IMR-90 (cell line): ENCODE measurements around the gene ZNF526. TPM values are rescaled to one million over a fixed set of nuclear protein-coding genes. Genes with fewer than 3 reads are reported as not detected.

Experiments used
- ATAC-seq: fragments of 200-7000 bp; cut with Tn5 transposase; 2 replicates; pipeline ENCODE4 v1.9.1; 2020; ENCODE audit warnings: low read depth, mild to moderate bottlenecking, moderate library complexity
- BruUV-seq: library from RNA; stranded (reverse); fragments of 400-500 nt; replicated peaks from 2 replicates; lab custom pipeline; 2021; lab: Mats Ljungman, UMichigan
- CTCF ChIA-PET: fragments of 300-600 bp; formaldehyde crosslinking; extraction: SDS; loops from one replicate; lab custom pipeline; 2021; ENCODE audit warnings: antibody characterized with exemption; lab: Yijun Ruan, JAX
- POLR2A ChIA-PET: fragments of 300-600 bp; sonication (Branson Sonifier 250); formaldehyde crosslinking; loops from one replicate; lab custom pipeline; 2022; ENCODE audit warnings: antibody characterized with exemption; ENCODE audit not compliant: unreplicated experiment; lab: Charles Lee
- DNase-seq: peaks from one replicate; pipeline ENCODE4 v3.0.0; 2013
- H2AFZ ChIP-seq: replicated peaks from 2 replicates; pipeline ENCODE3; 2013; ENCODE audit warnings: low read length, mild to moderate bottlenecking; ENCODE audit not compliant: poor library complexity
- H2AK5ac ChIP-seq: 2 replicates; pipeline ENCODE4 v1.6.1; 2013; ENCODE audit warnings: low read depth, low read length, inconsistent platforms
- H2AK9ac ChIP-seq: replicated peaks from 2 replicates; pipeline ENCODE3; 2013; ENCODE audit warnings: mild to moderate bottlenecking, low read depth, low read length, moderate library complexity; ENCODE audit not compliant: poor library complexity
- H2BK120ac ChIP-seq: 2 replicates; pipeline ENCODE4 v1.6.1; 2013; ENCODE audit warnings: low read depth, low read length, inconsistent platforms
- H2BK15ac ChIP-seq: 3 replicates; pipeline ENCODE4 v1.6.1; 2013; ENCODE audit warnings: low read depth, low read length, inconsistent platforms
- H2BK20ac ChIP-seq: 2 replicates; pipeline ENCODE4 v1.6.1; 2013; ENCODE audit warnings: low read depth, mild to moderate bottlenecking, inconsistent platforms, low read length, moderate library complexity
- H2BK5ac ChIP-seq: 2 replicates; pipeline ENCODE4 v1.6.1; 2013; ENCODE audit warnings: mild to moderate bottlenecking, low read depth, low read length, inconsistent platforms; ENCODE audit not compliant: poor library complexity, severe bottlenecking
- H3K14ac ChIP-seq: replicated peaks from 2 replicates; pipeline ENCODE4 v1.6.1; 2013; ENCODE audit warnings: low read depth, low read length, inconsistent platforms
- H3K18ac ChIP-seq: 2 replicates; pipeline ENCODE4 v1.6.1; 2013; ENCODE audit warnings: low read depth, low read length, control low read depth
- H3K23ac ChIP-seq: 2 replicates; pipeline ENCODE4 v1.6.1; 2013; ENCODE audit warnings: low read depth, low read length, inconsistent platforms
- H3K27ac ChIP-seq: 2 replicates; pipeline ENCODE4 v1.5.1; 2013; ENCODE audit warnings: mild to moderate bottlenecking, control low read depth, low read length; ENCODE audit not compliant: insufficient read depth
- H3K27me3 ChIP-seq: 2 replicates; pipeline ENCODE4 v1.6.1; 2013; ENCODE audit warnings: low read length; ENCODE audit not compliant: control insufficient read depth, insufficient read depth
- H3K36me3 ChIP-seq: 2 replicates; pipeline ENCODE4 v1.6.1; 2013; ENCODE audit warnings: low read length, mixed read lengths; ENCODE audit not compliant: control insufficient read depth, insufficient read depth
- H3K4ac ChIP-seq: 2 replicates; pipeline ENCODE4 v1.6.1; 2013; ENCODE audit warnings: low read depth, low read length, inconsistent platforms
- H3K4me1 ChIP-seq: 2 replicates; pipeline ENCODE4 v1.6.1; 2013; ENCODE audit warnings: low read length, mixed read lengths; ENCODE audit not compliant: control insufficient read depth, insufficient read depth
- H3K4me2 ChIP-seq: 2 replicates; pipeline ENCODE4 v1.6.1; 2013; ENCODE audit warnings: low read depth, mild to moderate bottlenecking, control low read depth, low read length, moderate library complexity
- H3K4me3 ChIP-seq: 2 replicates; pipeline ENCODE4 v1.5.1; 2013; ENCODE audit warnings: low read depth, mild to moderate bottlenecking, control low read depth, low read length, moderate library complexity; ENCODE audit not compliant: insufficient read depth
- H3K56ac ChIP-seq: 2 replicates; pipeline ENCODE4 v1.6.1; 2013; ENCODE audit warnings: low read length, inconsistent platforms; ENCODE audit not compliant: insufficient read depth; ENCODE audit errors: extremely low read depth
- H3K79me1 ChIP-seq, 2 experiments: 2 replicates each; pipeline ENCODE4 v1.6.1; 2013; ENCODE audit warnings: low read length in 2 of 2, inconsistent platforms in 1 of 2, low read depth in 1 of 2
- H3K9ac ChIP-seq: 2 replicates; pipeline ENCODE4 v1.6.1; 2013; ENCODE audit warnings: low read depth, low read length, control low read depth
- H3K9me1 ChIP-seq: 2 replicates; pipeline ENCODE4 v1.6.1; 2013; ENCODE audit warnings: low read length, inconsistent platforms; ENCODE audit not compliant: insufficient read depth
- H3K9me3 ChIP-seq: 2 replicates; pipeline ENCODE4 v1.6.1; 2013; ENCODE audit warnings: low read length; ENCODE audit not compliant: control insufficient read depth, insufficient read depth
- H4K20me1 ChIP-seq: 2 replicates; pipeline ENCODE4 v1.6.1; 2013; ENCODE audit warnings: low read length, inconsistent platforms; ENCODE audit not compliant: insufficient read depth
- H4K5ac ChIP-seq: 2 replicates; pipeline ENCODE4 v1.6.1; 2013; ENCODE audit warnings: mild to moderate bottlenecking, low read depth, low read length, control low read depth
- H4K8ac ChIP-seq, 2 experiments: 2 replicates each; pipeline ENCODE4 v1.6.1; 2013; ENCODE audit warnings: low read depth in 2 of 2, low read length in 2 of 2, control low read depth in 1 of 2, inconsistent platforms in 1 of 2
- H4K91ac ChIP-seq: 2 replicates; pipeline ENCODE4 v1.6.1; 2013; ENCODE audit warnings: low read depth, low read length, inconsistent platforms; ENCODE audit not compliant: insufficient read depth
- MAFK ChIP-seq: IDR thresholded peaks from 2 replicates; pipeline ENCODE4 v1.6.1; 2012; ENCODE audit warnings: low read depth, low read length, improper control_type of control experiment
- NFE2L2 ChIP-seq: fragments of 150-350 bp; IDR thresholded peaks from 2 replicates; pipeline ENCODE4 v1.6.1; 2016; ENCODE audit warnings: low read depth, mild to moderate bottlenecking, low read length
- WGBS, 2 experiments: methylation state at CpG; one replicate each; pipeline versions ENCODE4 v1.1.5 to v1.1.7; 2013; ENCODE audit warnings: missing lambda C conversion rate in 2 of 2; ENCODE audit not compliant: insufficient read length in 1 of 2; ENCODE audit errors: extremely low coverage in 2 of 2; 5-methylcytosine and 5-hydroxymethylcytosine counted together
- dilution Hi-C: fragments of 300-500 bp; cut with HindIII; formaldehyde crosslinking; loops from one replicate; pipeline ENCODE4 v1.14.3; 2018; ENCODE audit warnings: low sequenced_read_pairs; ENCODE audit not compliant: unreplicated experiment
- in situ Hi-C: fragments of 300-500 bp; cut with MboI; formaldehyde crosslinking; loops from 3 replicates; pipeline ENCODE4 v1.14.3; 2019; ENCODE audit warnings: low sequenced_read_pairs, inconsistent platforms, mixed read lengths
- intact Hi-C: fragments of 100-400 bp; cut with micrococcal nuclease; formaldehyde crosslinking; loops from 2 replicates; pipeline ENCODE4 v1.10.0; 2022
- polyA plus RNA-seq, 3 experiments: library from polyadenylated mRNA; depleted of rRNA; stranded (reverse); fragments of >200 nt; gene quantifications; 2 replicates each; pipeline ENCODE4 v1.2.3, GENCODE V29; 2012; ENCODE audit warnings: low replicate concordance in 1 of 3
- total RNA-seq: library from RNA; depleted of rRNA; stranded (reverse); fragments of >200 nt; gene quantifications from 2 replicates; pipeline ENCODE4 v1.2.3, GENCODE V29; 2012
- TF ChIP-seq, protein P1 (sequence below): conservative IDR thresholded peaks from 2 replicates; pipeline ENCODE4 v1.5.1; 2012; ENCODE audit warnings: mild to moderate bottlenecking, low read depth, low read length, improper control_type of control experiment

ZNF526 gene
- total and polyA plus RNA-seq, 2 of the 4 experiments (the other 2 are of a cell fraction): 7.3 to 13.6 TPM

GRCh38 chr19:42251572-42252358, 31.7 kb downstream of the ZNF526 start:
- intact Hi-C loops: no loop called here
- CTCF ChIA-PET: no interaction called here
- peak overlapping the region; percentile 93 for H2AK9ac ChIP-seq
- in situ Hi-C loops: no loop called here
- H4K20me1 ChIP-seq: peaks cover 45% of the 10 kb centered on the region
- peak overlapping the region in 1 of 2 experiments; percentile 38; a peak in 2 of 4 replicates for H4K8ac ChIP-seq
- H2BK20ac ChIP-seq: no peak overlapping the region; the same call in 1 of the 2 replicates
- peak overlapping the region; percentile 90; the same call in 1 of the 2 replicates for H2AK5ac ChIP-seq
- H3K4me1 ChIP-seq: peaks cover 19% of the 10 kb centered on the region
- peak overlapping the region; percentile 87; the same call in 1 of the 2 replicates for H3K23ac ChIP-seq
- no peak overlapping the region; the same call in 1 of the 2 replicates for H3K4me3 ChIP-seq
- peaks cover 13% of the 10 kb centered on the region for H3K36me3 ChIP-seq
- no peak overlapping the region for H2AFZ ChIP-seq
- H2BK120ac ChIP-seq: peak overlapping the region; percentile 61; the same call in 1 of the 2 replicates
- no TSS peak for BruUV-seq
- no peak overlapping the region for H3K18ac ChIP-seq
- no peak for DNase-seq
- peak overlapping the region; percentile 45; the same call in 1 of the 3 replicates for H2BK15ac ChIP-seq
- peaks cover 6 to 48% of the 10 kb centered on the region in 2 experiments; a peak in 3 of 4 replicates for H3K79me1 ChIP-seq
- peak overlapping the region; percentile 68 for H3K14ac ChIP-seq
- peak overlapping the region; percentile 70 for H3K4me2 ChIP-seq
- TF ChIP-seq NFE2L2 (no peak), MAFK (no peak)
- TF ChIP-seq, protein P1, sequence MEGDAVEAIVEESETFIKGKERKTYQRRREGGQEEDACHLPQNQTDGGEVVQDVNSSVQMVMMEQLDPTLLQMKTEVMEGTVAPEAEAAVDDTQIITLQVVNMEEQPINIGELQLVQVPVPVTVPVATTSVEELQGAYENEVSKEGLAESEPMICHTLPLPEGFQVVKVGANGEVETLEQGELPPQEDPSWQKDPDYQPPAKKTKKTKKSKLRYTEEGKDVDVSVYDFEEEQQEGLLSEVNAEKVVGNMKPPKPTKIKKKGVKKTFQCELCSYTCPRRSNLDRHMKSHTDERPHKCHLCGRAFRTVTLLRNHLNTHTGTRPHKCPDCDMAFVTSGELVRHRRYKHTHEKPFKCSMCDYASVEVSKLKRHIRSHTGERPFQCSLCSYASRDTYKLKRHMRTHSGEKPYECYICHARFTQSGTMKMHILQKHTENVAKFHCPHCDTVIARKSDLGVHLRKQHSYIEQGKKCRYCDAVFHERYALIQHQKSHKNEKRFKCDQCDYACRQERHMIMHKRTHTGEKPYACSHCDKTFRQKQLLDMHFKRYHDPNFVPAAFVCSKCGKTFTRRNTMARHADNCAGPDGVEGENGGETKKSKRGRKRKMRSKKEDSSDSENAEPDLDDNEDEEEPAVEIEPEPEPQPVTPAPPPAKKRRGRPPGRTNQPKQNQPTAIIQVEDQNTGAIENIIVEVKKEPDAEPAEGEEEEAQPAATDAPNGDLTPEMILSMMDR: no peak
- 41% methylated on average over 3 of the region's 4 CpGs; no CpG with 5 or more reads in 1 of the 2 experiments for WGBS, 2 experiments
- H4K91ac ChIP-seq: peak overlapping the region; percentile 23
- H3K4ac ChIP-seq: peak overlapping the region; percentile 54
- peaks cover 7% of the 10 kb centered on the region; the same call in 1 of the 2 replicates for H3K9me1 ChIP-seq
- H3K9ac ChIP-seq: peak overlapping the region; percentile 39
- H3K56ac ChIP-seq: peak overlapping the region; percentile 10; the same call in 1 of the 2 replicates
- H4K5ac ChIP-seq: no peak overlapping the region
- ATAC-seq: no peak
- H3K27me3 ChIP-seq: no peaks in the 10 kb centered on the region
- peak overlapping the region; percentile 18 for H2BK5ac ChIP-seq
- no peaks in the 10 kb centered on the region for H3K9me3 ChIP-seq
- dilution Hi-C loops: no loop called here
- POLR2A ChIA-PET: interaction anchor here (0.8 to 1.7 kb wide), 2 partner anchors 9 to 180 kb away, joined by 4 to 5 read pairs; no protein-coding TSS in a partner anchor
- H3K27ac ChIP-seq: peak overlapping the region; percentile 87
